Osteocyte (in vitro differentiated cells): ENCODE measurements around the gene CADM2. TPM values are rescaled to one million over a fixed set of nuclear protein-coding genes. Genes with fewer than 3 reads are reported as not detected.

Experiments used
- DNase-seq: peaks from one replicate; pipeline ENCODE4 v3.0.0; 2021; ENCODE audit warnings: mixed read lengths; ENCODE audit not compliant: unreplicated experiment; ENCODE audit errors: extremely low spot score
- H3K27ac Mint-ChIP-seq: one replicate; pipeline ENCODE4 v1.8.0; 2021; ENCODE audit warnings: mild to moderate bottlenecking, mixed read lengths; ENCODE audit not compliant: unreplicated experiment
- H3K27me3 Mint-ChIP-seq: one replicate; pipeline ENCODE4 v1.8.0; 2021; ENCODE audit warnings: mixed read lengths; ENCODE audit not compliant: unreplicated experiment
- H3K36me3 Mint-ChIP-seq: one replicate; pipeline ENCODE4 v1.8.0; 2021; ENCODE audit warnings: mixed read lengths; ENCODE audit not compliant: unreplicated experiment
- H3K4me1 Mint-ChIP-seq: one replicate; pipeline ENCODE4 v1.8.0; 2021; ENCODE audit warnings: mixed read lengths; ENCODE audit not compliant: unreplicated experiment
- H3K4me3 Mint-ChIP-seq: one replicate; pipeline ENCODE4 v1.8.0; 2021; ENCODE audit warnings: mild to moderate bottlenecking, moderate library complexity, mixed read lengths; ENCODE audit not compliant: unreplicated experiment
- H3K9me3 Mint-ChIP-seq: one replicate; pipeline ENCODE4 v1.8.0; 2021; ENCODE audit warnings: mixed read lengths; ENCODE audit not compliant: unreplicated experiment
- total RNA-seq: library from RNA; stranded (reverse); gene quantifications from 2 replicates; pipeline ENCODE4 v1.2.1, GENCODE V29; 2021
- TF ChIP-seq, protein P1 (sequence below): fragments of 200-600 bp; sonication (generic); IDR thresholded peaks from 2 replicates; pipeline ENCODE4 v1.5.0; 2021; ENCODE audit warnings: antibody characterized with exemption, mild to moderate bottlenecking, moderate library complexity

CADM2 gene
- total RNA-seq, 1 donor from 2014 or later, result 1.5 TPM

DNA sequence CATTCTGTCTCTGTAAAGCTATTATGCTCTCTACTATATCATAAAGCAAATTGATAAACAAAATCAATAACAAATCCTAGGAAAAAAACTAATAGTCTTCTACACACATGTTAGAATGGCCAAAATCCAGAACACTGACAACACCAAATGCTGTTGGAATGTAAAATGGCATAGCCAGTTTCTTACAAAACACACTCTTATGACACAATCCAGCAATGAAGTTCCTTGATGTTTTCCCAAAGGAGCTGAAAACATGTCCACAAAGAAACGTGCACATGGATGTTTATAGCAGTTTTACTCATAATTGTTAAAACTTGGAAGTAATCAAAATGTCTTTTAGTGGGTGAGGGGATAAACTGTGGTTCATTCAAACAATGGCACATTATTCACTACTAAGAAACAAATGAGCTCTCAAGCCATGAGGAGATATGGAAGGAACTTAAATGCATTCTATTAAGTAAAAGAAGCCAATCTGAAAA is 32.7 kb downstream of the CADM2 start:
- Mint-ChIP-seq H3K27me3 (no peaks in the 10 kb centered on the region), H3K4me1 (no peaks in the 10 kb centered on the region), H3K36me3 (no peaks in the 10 kb centered on the region), H3K27ac (no peak overlapping the region), H3K4me3 (no peak overlapping the region), H3K9me3 (no peaks in the 10 kb centered on the region)
- TF ChIP-seq, protein P1, sequence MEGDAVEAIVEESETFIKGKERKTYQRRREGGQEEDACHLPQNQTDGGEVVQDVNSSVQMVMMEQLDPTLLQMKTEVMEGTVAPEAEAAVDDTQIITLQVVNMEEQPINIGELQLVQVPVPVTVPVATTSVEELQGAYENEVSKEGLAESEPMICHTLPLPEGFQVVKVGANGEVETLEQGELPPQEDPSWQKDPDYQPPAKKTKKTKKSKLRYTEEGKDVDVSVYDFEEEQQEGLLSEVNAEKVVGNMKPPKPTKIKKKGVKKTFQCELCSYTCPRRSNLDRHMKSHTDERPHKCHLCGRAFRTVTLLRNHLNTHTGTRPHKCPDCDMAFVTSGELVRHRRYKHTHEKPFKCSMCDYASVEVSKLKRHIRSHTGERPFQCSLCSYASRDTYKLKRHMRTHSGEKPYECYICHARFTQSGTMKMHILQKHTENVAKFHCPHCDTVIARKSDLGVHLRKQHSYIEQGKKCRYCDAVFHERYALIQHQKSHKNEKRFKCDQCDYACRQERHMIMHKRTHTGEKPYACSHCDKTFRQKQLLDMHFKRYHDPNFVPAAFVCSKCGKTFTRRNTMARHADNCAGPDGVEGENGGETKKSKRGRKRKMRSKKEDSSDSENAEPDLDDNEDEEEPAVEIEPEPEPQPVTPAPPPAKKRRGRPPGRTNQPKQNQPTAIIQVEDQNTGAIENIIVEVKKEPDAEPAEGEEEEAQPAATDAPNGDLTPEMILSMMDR, result no peak
- DNase-seq, result no peak

DNA sequence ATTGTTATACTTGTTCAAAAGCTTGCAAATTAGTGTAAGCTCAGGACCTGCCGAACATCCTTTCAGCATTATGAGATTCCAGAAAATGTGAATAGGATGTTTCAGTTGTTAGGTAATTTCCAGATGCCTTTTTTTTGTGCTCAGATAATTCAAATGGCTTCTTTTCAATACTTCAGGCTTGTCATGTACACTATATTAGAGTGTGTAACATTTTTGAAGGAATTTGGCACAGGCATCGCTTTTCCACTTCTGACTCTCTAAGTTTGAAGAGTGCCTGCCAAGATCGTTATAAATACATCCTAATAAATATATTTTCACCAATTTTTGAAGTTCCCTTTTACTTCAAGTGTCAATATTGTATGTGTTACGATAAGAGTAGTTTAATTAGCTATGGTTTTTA is 35.2 kb downstream of the CADM2 start:
- Mint-ChIP-seq H3K36me3 (no peaks in the 10 kb centered on the region), H3K9me3 (no peaks in the 10 kb centered on the region), H3K4me3 (no peak overlapping the region), H3K4me1 (no peaks in the 10 kb centered on the region), H3K27ac (no peak overlapping the region), H3K27me3 (no peaks in the 10 kb centered on the region)
- TF ChIP-seq, protein P1, result no peak
- DNase-seq, result no peak

DNA sequence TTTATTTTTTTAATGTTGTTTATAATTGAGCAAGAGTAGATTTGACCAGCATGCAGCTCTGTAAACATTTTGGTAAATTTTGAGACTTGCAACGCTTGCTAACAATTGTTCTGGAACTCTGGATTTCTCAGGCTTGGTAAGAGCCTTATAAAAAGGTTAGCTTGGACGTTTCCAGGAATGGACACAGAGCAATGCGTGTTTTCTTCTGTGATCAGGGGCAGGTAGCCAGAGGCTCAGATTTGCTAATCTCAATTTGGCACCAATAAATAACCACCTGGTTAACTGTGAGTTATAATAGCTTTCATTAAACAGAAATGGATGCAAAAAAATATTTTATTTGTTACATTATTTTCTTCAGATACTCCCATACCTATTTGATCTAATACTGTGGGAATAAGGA is 39.8 kb downstream of the CADM2 start:
- no peak for DNase-seq
- TF ChIP-seq, protein P1, result no peak
- Mint-ChIP-seq H3K36me3 (no peaks in the 10 kb centered on the region), H3K27me3 (no peaks in the 10 kb centered on the region), H3K27ac (no peak overlapping the region), H3K9me3 (no peaks in the 10 kb centered on the region), H3K4me1 (no peaks in the 10 kb centered on the region), H3K4me3 (no peak overlapping the region)

DNA sequence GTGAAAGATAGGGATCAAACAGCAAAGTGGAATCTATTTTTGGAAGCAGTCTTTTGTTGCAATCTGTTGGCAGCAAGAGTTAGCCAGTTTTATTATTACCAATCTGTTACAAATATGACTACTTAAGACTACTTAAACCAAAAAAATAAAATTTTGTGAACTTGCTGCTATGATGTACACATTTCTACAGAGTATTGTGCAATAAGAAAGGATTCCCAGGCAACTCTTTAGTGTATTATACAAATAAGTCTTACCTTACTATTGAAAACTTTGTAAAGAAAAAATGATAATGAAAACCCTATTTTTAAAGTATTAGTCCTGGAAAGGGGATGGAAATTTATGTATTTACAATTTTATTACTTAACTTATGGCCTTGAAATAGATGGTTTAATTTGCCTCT is 44.7 kb downstream of the CADM2 start:
- H3K27ac Mint-ChIP-seq, result no peak overlapping the region
- H3K27me3 Mint-ChIP-seq, result no peaks in the 10 kb centered on the region
- no peaks in the 10 kb centered on the region for H3K4me1 Mint-ChIP-seq
- TF ChIP-seq, protein P1, result no peak
- H3K4me3 Mint-ChIP-seq, result no peak overlapping the region
- DNase-seq, result no peak
- H3K9me3 Mint-ChIP-seq, result no peaks in the 10 kb centered on the region
- H3K36me3 Mint-ChIP-seq, result no peaks in the 10 kb centered on the region

DNA sequence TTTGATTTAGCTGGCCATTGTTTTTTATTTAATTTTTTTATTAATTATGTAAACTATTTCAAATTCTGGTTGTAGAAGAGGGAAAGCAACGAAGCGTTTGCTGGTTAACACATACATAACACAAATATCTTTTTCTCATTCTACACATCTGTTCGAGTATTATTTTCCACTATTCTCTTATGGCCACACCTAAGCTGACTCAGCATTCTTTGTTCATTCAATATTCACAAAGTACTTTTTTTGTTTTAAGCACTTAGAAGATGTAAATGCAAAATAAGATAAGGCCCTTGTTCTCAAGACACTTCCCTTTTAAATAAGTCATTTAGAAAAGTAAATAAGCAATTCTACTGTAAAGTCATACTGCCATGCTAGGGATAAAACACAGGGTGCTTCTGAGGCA is 45.4 kb downstream of the CADM2 start:
- TF ChIP-seq, protein P1, result no peak
- H3K4me3 Mint-ChIP-seq, result no peak overlapping the region
- no peaks in the 10 kb centered on the region for H3K9me3 Mint-ChIP-seq
- DNase-seq, result no peak
- no peaks in the 10 kb centered on the region for H3K27me3 Mint-ChIP-seq
- no peaks in the 10 kb centered on the region for H3K36me3 Mint-ChIP-seq
- no peak overlapping the region for H3K27ac Mint-ChIP-seq
- H3K4me1 Mint-ChIP-seq, result no peaks in the 10 kb centered on the region
